NCI-H2107 treated with DMSO at 0.1 percent for 48 hours (cell line): Measurements from ENCODE around the gene PALB2.
"Not testable (repeated sequence)": the region's sequence is repeated elsewhere in the genome, so short reads cannot be mapped to it uniquely, and the experiment has no call there.

Experiments
- DNase-seq: peaks from one replicate; lab custom pipeline; 2025; ENCODE audit not compliant: unreplicated experiment; lab: John Stamatoyannopoulos, UW

PALB2 gene

DNA sequence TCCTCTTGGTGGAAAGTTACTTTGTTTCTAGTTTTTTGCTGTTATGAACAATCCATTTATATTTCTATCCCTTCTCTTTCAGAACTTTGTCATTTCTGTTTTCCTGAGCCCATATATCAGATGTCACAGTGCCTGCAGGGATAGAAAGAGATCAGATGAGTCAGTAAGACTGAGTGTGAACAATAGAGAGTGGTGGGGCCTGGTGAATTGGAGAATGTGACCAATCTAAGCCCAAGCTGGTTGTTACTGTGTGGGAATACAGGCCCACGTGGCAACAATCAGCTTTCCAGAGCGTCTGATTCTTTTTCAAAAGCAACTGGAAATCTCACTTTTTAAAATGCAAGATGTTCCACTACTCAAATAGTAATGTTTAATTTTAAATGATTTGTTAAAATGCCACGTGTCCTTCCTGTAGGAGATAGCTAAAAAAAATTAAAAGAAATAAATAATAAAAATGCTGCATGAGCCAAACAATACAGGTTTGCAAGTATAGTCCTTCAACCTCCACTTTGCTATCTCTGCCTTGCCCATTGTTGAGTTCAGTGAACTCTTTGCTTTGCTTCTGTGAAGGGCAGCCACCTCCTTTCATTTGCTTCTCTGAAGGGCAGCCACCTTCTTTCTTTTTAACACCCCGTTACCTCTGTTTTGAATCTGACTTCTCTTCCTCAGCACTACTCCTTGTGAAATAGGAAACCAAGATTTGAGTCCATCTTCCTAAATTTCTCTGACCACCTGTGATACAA, 9.7 kb upstream of the PALB2 start:
- DNase-seq: no peak

GRCh38 chr16:23642246-23642774, 1.2 kb upstream of the PALB2 start:
- no peak for DNase-seq

- no peak for DNase-seq
Measured at GRCh38 chr16:23640615-23640930, 537 bp downstream of the PALB2 start.

- DNase-seq: no peak
Measured at GRCh38 chr16:23635958-23636357, 5.2 kb downstream of the PALB2 start.

- no peak for DNase-seq
Measured at GRCh38 chr16:23634461-23635036, 6.6 kb downstream of the PALB2 start.

DNA sequence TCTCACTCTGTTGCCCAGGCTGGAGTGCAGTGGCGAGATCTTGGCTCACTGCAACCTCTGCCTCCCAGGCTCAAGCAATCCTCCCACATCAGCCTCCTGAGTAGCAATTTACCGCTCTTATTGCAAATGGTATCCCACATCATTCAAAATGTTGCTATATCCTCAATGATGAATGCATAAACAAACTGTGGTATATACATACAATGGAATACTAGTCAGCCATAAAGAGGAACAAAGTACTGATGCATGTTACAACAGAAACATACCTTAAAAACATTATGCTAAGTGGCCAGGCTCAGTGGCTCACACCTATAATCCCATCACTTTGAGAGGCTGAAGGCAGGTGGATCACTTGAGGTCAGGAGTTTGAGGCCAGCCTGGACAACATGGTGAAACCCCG, 9.2 kb downstream of the PALB2 start:
- not testable (repeated sequence) for DNase-seq

GRCh38 chr16:23629516-23629915, 11.6 kb downstream of the PALB2 start:
- no peak for DNase-seq

GRCh38 chr16:23624092-23624491, 17.0 kb downstream of the PALB2 start:
- no peak for DNase-seq

GRCh38 chr16:23615805-23616204, 25.3 kb downstream of the PALB2 start:
- DNase-seq: no peak

- no peak for DNase-seq
Measured at GRCh38 chr16:23611936-23612335, 29.2 kb downstream of the PALB2 start.

DNA sequence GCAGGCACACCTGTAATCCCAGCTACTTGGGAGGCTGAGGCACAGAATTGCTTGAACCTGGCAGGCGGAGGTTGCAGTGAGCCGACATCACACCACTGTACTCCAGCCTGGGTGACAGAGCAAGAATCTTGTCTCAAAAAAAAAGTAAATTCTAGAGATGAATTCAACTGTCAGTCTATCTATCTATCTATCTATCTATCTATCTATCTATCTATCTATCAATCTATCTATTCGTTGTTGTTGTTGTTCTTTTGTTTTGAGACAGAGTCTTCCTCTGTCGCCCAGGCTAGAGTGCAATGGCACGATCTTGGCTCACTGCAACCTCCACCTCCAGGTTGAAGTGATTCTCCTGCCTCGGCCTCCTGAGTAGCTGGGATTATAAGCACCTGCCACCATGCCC, 30.2 kb downstream of the PALB2 start:
- not testable (repeated sequence) for DNase-seq

DNA sequence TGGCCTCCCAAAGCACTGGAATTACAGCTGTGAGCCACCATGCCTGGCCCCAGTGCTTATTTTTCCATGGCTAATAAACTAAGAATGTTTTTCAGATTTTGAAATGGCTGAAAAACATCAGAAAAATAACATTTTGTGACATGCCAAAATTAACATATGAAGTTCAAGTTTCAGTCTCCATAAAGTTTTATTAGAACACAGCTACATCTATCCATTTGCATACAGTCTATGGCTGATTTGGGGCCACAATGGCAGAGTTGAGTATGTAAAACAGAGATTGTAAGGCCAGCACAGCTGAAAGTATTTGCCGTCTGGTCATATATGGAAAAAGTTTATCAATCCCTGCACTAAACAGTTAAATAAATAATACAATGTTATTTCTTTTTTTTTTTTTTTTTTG, 31.2 kb downstream of the PALB2 start:
- DNase-seq: no peak

- DNase-seq: no peak
Measured at GRCh38 chr16:23608194-23608593, 32.9 kb downstream of the PALB2 start.

DNA sequence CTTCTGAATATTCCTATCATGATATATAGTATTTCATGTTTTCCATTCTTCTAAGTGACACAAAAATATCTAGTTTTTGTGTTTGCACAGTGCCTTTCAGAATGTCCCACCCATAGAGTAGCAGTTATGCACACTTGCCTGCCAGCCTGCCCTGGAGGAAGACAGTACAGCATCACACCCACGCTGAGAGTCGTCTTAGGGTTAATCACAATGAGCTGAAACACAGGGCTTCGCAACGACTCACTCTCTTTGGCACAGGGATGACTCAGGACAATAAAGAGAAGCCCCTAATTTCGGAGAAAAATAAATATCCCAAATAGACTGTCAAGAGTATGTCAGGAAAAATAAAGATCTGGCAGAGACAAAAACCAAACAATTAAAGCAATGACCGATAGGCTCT, 33.4 kb downstream of the PALB2 start:
- DNase-seq: no peak

DNA sequence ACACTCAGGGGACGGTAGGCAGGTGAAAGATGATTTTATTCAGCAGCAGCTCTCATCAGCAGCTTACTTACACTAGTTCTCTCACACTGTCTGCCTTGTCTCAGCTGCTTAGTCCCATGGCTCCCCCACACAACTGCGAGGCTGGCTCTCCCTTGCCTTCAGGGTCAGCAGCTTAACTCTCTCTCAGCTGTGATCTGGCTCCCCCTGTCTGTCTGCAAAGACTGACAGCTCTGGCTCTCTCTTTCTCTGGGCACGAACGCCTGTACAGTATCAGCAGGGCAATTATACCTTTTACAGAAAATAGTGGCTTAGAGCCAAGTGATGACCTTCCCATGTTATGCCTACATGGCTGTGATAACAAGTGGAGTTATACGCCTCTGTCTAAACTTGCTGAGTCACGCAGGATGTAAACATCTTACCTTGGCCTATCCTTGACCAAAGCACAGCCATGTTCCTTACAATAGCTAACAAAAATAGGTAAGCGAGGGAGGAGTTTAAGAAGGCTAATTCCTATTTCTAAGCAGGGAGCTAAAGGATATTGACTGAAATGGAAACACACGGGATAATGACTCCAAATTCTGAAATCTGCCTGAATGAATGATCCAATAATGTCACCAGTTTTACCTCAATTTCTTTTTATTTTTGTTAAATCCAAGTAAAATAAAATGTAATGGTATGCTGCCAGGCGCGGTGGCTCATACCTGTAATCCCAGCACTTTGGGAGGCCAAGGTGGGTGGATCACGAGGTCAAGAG, 43.9 kb downstream of the PALB2 start:
- DNase-seq: no peak

DNA sequence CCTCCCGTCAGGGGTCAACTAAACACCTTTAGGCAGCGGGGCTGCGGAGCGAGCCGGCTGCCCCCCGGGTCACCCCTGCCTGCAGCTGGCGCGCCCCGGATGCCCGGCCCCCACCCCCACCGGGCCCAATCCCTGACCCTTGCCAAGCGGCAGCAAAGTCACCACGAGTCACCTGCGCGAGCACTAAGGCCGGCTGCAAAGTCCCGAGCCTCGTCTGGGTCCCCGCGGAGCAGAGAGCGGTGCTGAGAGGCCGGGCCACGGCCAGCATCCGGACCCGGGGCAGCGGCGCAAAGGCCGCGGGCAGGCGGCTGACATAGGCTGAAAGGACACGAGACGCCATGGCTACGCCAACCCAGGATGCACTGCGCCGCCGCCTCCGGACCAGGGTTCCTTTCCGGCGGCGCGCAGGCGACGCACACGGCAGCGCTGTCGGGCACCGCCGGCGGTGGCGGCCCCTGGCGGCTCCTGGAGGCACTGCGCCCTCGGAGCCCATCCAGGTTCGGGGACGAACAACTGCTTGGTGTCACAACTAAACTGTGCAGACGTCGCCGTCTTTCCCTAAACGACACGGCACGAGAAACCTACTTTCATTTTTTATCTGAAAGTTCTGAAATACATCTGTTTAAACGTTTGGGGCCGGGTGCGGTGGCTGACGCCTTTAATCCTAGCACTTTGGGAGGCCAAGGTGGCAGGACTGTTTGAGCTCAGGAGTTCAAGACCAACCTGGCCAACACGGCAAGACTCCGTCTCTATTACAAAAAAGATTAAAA, 45.0 kb downstream of the PALB2 start, which contains the start of gene NDUFAB1:
Gene NDUFAB1, minus strand, starts transcription at position 366 of the 770 bp plus-strand sequence. Its CDS starts 26 bp downstream, at position 340.
- DNase-seq: peak; percentile 25

GRCh38 chr16:23595246-23595950, 45.7 kb downstream of the PALB2 start:
- no peak for DNase-seq

DNA sequence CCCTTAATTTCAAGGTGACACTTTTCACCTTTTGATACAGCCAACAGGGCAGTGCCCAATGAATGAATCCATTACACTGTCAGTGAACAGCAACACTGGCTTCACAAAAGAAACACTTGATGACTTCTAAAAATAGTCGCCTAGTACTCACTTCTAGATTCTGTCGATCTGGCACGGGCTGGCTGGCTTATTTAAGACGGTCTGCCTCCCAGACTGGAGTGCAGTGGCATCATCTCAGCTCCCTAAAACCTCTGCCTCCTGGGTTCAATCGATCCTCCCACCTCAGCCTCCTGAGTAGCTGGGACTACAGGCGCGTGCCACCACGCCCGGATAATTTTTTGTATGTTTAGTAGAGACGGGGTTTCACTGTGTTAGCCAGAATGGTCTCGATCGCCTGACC, 46.9 kb downstream of the PALB2 start:
- DNase-seq: no peak

GRCh38 chr16:23590181-23590580, 50.9 kb downstream of the PALB2 start:
- DNase-seq: no peak

- no peak for DNase-seq
Measured at GRCh38 chr16:23587726-23588125, 53.4 kb downstream of the PALB2 start.
